ENCODE data around the gene TBC1D21.

- TF ChIP-seq CTCF (IDR thresholded peaks at IDR 0.05) (no peak), POLR2A (IDR thresholded peaks at IDR 0.05) (no peak), POLR2AphosphoS5 (IDR thresholded peaks at IDR 0.05) (no peak)
These were observed 60.9 kb downstream of the TBC1D21 start for GRCh38 chr15:73934281-73934680.
